OCI-LY3 (cell line): ENCODE data around the gene IVNS1ABP.

ENCODE experiments used
- EZH2phosphoT487 ChIP-seq: fragments of 200-600 bp; shearing (Covaris generic); IDR thresholded peaks from 2 replicates; pipeline ENCODE4 v1.6.1; 2018; ENCODE audit warnings: antibody characterized with exemption, mixed run types, low read depth
- TF ChIP-seq, protein P1 (sequence below): fragments of 200-600, 300-600 bp; sonication (generic); IDR thresholded peaks from 2 replicates; pipeline ENCODE4 v1.5.1; 2014; ENCODE audit warnings: antibody characterized with exemption, low read length, low read depth

GRCh38 chr1:185260611-185261010 is 56.4 kb downstream of the IVNS1ABP start:
- TF ChIP-seq, protein P1, sequence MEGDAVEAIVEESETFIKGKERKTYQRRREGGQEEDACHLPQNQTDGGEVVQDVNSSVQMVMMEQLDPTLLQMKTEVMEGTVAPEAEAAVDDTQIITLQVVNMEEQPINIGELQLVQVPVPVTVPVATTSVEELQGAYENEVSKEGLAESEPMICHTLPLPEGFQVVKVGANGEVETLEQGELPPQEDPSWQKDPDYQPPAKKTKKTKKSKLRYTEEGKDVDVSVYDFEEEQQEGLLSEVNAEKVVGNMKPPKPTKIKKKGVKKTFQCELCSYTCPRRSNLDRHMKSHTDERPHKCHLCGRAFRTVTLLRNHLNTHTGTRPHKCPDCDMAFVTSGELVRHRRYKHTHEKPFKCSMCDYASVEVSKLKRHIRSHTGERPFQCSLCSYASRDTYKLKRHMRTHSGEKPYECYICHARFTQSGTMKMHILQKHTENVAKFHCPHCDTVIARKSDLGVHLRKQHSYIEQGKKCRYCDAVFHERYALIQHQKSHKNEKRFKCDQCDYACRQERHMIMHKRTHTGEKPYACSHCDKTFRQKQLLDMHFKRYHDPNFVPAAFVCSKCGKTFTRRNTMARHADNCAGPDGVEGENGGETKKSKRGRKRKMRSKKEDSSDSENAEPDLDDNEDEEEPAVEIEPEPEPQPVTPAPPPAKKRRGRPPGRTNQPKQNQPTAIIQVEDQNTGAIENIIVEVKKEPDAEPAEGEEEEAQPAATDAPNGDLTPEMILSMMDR = no peak
- no peak for TF ChIP-seq EZH2phosphoT487
